SK-N-SH (cell line): ENCODE results near the gene MAN2B2. TPM values are rescaled to one million over a fixed set of nuclear protein-coding genes. Genes with fewer than 3 reads are reported as not detected.

Source experiments
- CTCF ChIA-PET: fragments of 300-600, 350-600 bp; formaldehyde crosslinking; extraction: SDS; loops from one replicate; lab custom pipeline; 2021; lab: Yijun Ruan, JAX
- POLR2A ChIA-PET: fragments of 350-600 bp; sonication (Branson Sonifier 250); formaldehyde crosslinking; extraction: SDS; loops from one replicate; lab custom pipeline; 2020; ENCODE audit warnings: antibody characterized with exemption, inconsistent platforms; lab: Yijun Ruan, JAX
- DNase-seq: peaks from one replicate; pipeline ENCODE4 v3.0.0; 2012
- H2AFZ ChIP-seq: fragments of 200-600 bp; sonication (generic); 2 replicates; pipeline ENCODE4 v1.8.1; 2016; ENCODE audit warnings: antibody characterized with exemption, mild to moderate bottlenecking, low read depth
- H3F3A ChIP-seq: fragments of 200-600 bp; sonication (generic); replicated peaks from 2 replicates; pipeline ENCODE3; 2016; ENCODE audit warnings: antibody characterized with exemption, mild to moderate bottlenecking; ENCODE audit not compliant: insufficient read depth
- H3K27ac ChIP-seq, 2 experiments: fragments of 200-500 bp in 1 of 2; fragments of 200-600 bp in 1 of 2; sonication (Bioruptor generic) in 1 of 2; sonication (generic), shearing (Covaris generic) in 1 of 2; 2 replicates each; pipeline versions ENCODE4 v1.5.1 to v1.6.1; 2014 to 2016; ENCODE audit warnings: low read depth in 2 of 2, inconsistent platforms in 1 of 2, low read length in 1 of 2, mild to moderate bottlenecking in 1 of 2, mixed read lengths in 1 of 2
- H3K27me3 ChIP-seq: fragments of 200-600 bp; sonication (generic), shearing (Covaris generic); 2 replicates; pipeline ENCODE4 v1.6.1; 2016; ENCODE audit warnings: mixed run types; ENCODE audit not compliant: insufficient read depth
- H3K36me3 ChIP-seq, 2 experiments: fragments of 200-500 bp in 1 of 2; fragments of 200-600 bp in 1 of 2; sonication (Bioruptor generic) in 1 of 2; sonication (generic) in 1 of 2; replicated peaks in 1 of 2; 2 replicates each; pipeline versions ENCODE3 to v1.5.1; 2014 to 2016; ENCODE audit warnings: low read length in 1 of 2, mild to moderate bottlenecking in 1 of 2; ENCODE audit not compliant: insufficient read depth in 2 of 2, control insufficient read depth in 1 of 2
- H3K4me1 ChIP-seq, 2 experiments: fragments of 200-500 bp in 1 of 2; fragments of 200-600 bp in 1 of 2; sonication (Bioruptor generic) in 1 of 2; sonication (generic), shearing (Covaris generic) in 1 of 2; 2 replicates each; pipeline versions ENCODE4 v1.5.1 to v1.6.1; 2014 to 2016; ENCODE audit warnings: low read depth in 1 of 2, low read length in 1 of 2, mixed run types in 1 of 2; ENCODE audit not compliant: insufficient read depth in 2 of 2, control insufficient read depth in 1 of 2
- H3K4me2 ChIP-seq: fragments of 200-600 bp; sonication (generic), shearing (Covaris generic); 2 replicates; pipeline ENCODE4 v1.6.1; 2017; ENCODE audit warnings: mixed run types
- H3K4me3 ChIP-seq, 2 experiments: fragments of 200-500 bp in 1 of 2; fragments of 200-600 bp in 1 of 2; sonication (Bioruptor generic) in 1 of 2; sonication (generic), shearing (Covaris generic) in 1 of 2; 2 replicates each; pipeline versions ENCODE4 v1.5.1 to v1.8.1; 2014 to 2016; ENCODE audit warnings: low read depth in 2 of 2, inconsistent platforms in 1 of 2, low read length in 1 of 2, mild to moderate bottlenecking in 1 of 2, mixed read lengths in 1 of 2, moderate library complexity in 1 of 2
- H3K79me2 ChIP-seq: fragments of 200-600 bp; sonication (generic); 2 replicates; pipeline ENCODE4 v1.8.1; 2017; ENCODE audit warnings: mild to moderate bottlenecking; ENCODE audit not compliant: insufficient read depth
- H3K9ac ChIP-seq: fragments of 200-600 bp; sonication (generic); 2 replicates; pipeline ENCODE4 v1.6.1; 2017; ENCODE audit warnings: mixed run types
- H3K9me2 ChIP-seq: fragments of 200-600 bp; sonication (generic); 2 replicates; pipeline ENCODE4 v1.6.1; 2017; ENCODE audit warnings: mixed run types
- H3K9me3 ChIP-seq: fragments of 200-600 bp; sonication (generic); 2 replicates; pipeline ENCODE4 v1.6.1; 2017; ENCODE audit warnings: mixed run types, mild to moderate bottlenecking, moderate library complexity
- H4K20me1 ChIP-seq: fragments of 200-600 bp; sonication (generic); 2 replicates; pipeline ENCODE4 v1.6.1; 2017; ENCODE audit warnings: mild to moderate bottlenecking, mixed run types; ENCODE audit not compliant: insufficient read depth
- EP300 ChIP-seq, 2 experiments: IDR thresholded peaks; 2 replicates each; pipeline versions ENCODE4 v1.4.0 to v1.6.1; 2012; ENCODE audit warnings: borderline replicate concordance in 1 of 2, low read depth in 1 of 2, low read length in 1 of 2
- EZH2phosphoT487 ChIP-seq: fragments of 200-600 bp; sonication (generic); IDR thresholded peaks from 2 replicates; pipeline ENCODE4 v1.6.1; 2017; ENCODE audit warnings: low read depth, mixed run types, mild to moderate bottlenecking, antibody characterized with exemption, moderate library complexity, borderline replicate concordance
- FOXJ3 ChIP-seq: sonication (generic); formaldehyde crosslinking; IDR thresholded peaks from 2 replicates; pipeline ENCODE4 v1.5.1; 2020; ENCODE audit warnings: mild to moderate bottlenecking, missing genetic modification reagents
- GABPA ChIP-seq: IDR thresholded peaks from 2 replicates; pipeline ENCODE4 v1.4.0; 2012; ENCODE audit warnings: low read depth, mild to moderate bottlenecking
- IRF3 ChIP-seq: fragments of 150-350 bp; IDR thresholded peaks from 2 replicates; pipeline ENCODE4 v1.6.1; 2016; ENCODE audit warnings: mild to moderate bottlenecking, low read depth, low read length
- JUND ChIP-seq: IDR thresholded peaks from 2 replicates; pipeline ENCODE4 v1.4.0; 2012
- MAX ChIP-seq: IDR thresholded peaks from 2 replicates; pipeline ENCODE4 v1.4.0; 2012; ENCODE audit warnings: low read depth
- NFIC ChIP-seq: IDR thresholded peaks from 2 replicates; pipeline ENCODE4 v1.4.0; 2012; ENCODE audit warnings: borderline replicate concordance
- NRF1 ChIP-seq: IDR thresholded peaks from 2 replicates; pipeline ENCODE4 v1.6.1; 2012; ENCODE audit warnings: low read depth, mild to moderate bottlenecking, low read length
- PBX3 ChIP-seq: IDR thresholded peaks from 2 replicates; pipeline ENCODE4; 2012
- POLR2AphosphoS5 ChIP-seq: IDR thresholded peaks from 2 replicates; pipeline ENCODE4 v1.6.1; 2012; ENCODE audit warnings: low read depth, low read length
- RAD21 ChIP-seq: IDR thresholded peaks from 2 replicates; pipeline ENCODE4 v1.6.1; 2012; ENCODE audit warnings: mild to moderate bottlenecking, low read length
- RCOR1 ChIP-seq: fragments of 150-350 bp; IDR thresholded peaks from 2 replicates; pipeline ENCODE4 v1.6.1; 2017; ENCODE audit warnings: antibody characterized with exemption, low read length
- REST ChIP-seq: IDR thresholded peaks from 2 replicates; pipeline ENCODE4 v1.6.1; 2012; ENCODE audit warnings: mild to moderate bottlenecking, low read depth, low read length, moderate library complexity
- SIN3A ChIP-seq: IDR thresholded peaks from 2 replicates; pipeline ENCODE4 v1.6.1; 2012; ENCODE audit warnings: low read depth, mild to moderate bottlenecking, low read length, moderate library complexity, borderline replicate concordance
- TEAD4 ChIP-seq: IDR thresholded peaks from 2 replicates; pipeline ENCODE4 v1.4.0; 2012; ENCODE audit warnings: mild to moderate bottlenecking, borderline replicate concordance; ENCODE audit not compliant: insufficient read depth
- USF1 ChIP-seq: IDR thresholded peaks from 2 replicates; pipeline ENCODE4 v1.4.0; 2012; ENCODE audit warnings: low read depth, borderline replicate concordance
- USF2 ChIP-seq: fragments of 150-350 bp; IDR thresholded peaks from 2 replicates; pipeline ENCODE4 v1.6.1; 2017; ENCODE audit warnings: antibody characterized with exemption, low read length, low read depth, borderline replicate concordance
- WGBS: methylation state at CpG from one replicate; pipeline ENCODE4 v1.1.6; 2017; ENCODE audit warnings: low lambda C conversion rate; 5-methylcytosine and 5-hydroxymethylcytosine counted together
- polyA plus RNA-seq, 3 experiments: library from polyadenylated mRNA; depleted of rRNA; stranded (reverse); fragments of >200 nt; gene quantifications; 2 replicates each; pipeline ENCODE4 v1.2.3, GENCODE V29; 2012

MAN2B2 gene
- polyA plus RNA-seq, 1 of the 3 experiments (the other 2 are of a cell fraction), result 24.9 TPM

- 89% methylated on average over 9 of the region's 9 CpGs for WGBS
These were observed 16.3 kb downstream of the MAN2B2 start for GRCh38 chr4:6591313-6591712.

More at GRCh38 chr4:6591313-6591712, 16.3 kb downstream of the MAN2B2 start:
- H3K36me3 ChIP-seq, result peaks cover 0 to 4% of the 10 kb centered on the region in 2 experiments
- no peaks in the 10 kb centered on the region for H3F3A ChIP-seq
- H3K9ac ChIP-seq, result no peak overlapping the region
- no peaks in the 10 kb centered on the region for H3K79me2 ChIP-seq
- H3K27me3 ChIP-seq, result no peaks in the 10 kb centered on the region
- POLR2A ChIA-PET, result interaction anchor here (0.6 kb wide), 1 partner anchor 396 kb away, joined by 3 read pairs; no protein-coding TSS in a partner anchor
- DNase-seq, result no peak
- H3K4me2 ChIP-seq, result no peak overlapping the region
- H3K27ac ChIP-seq, result no peak overlapping the region
- H3K9me2 ChIP-seq, result no peaks in the 10 kb centered on the region
- H3K4me3 ChIP-seq, result no peak overlapping the region
- H2AFZ ChIP-seq, result no peak overlapping the region
- H3K4me1 ChIP-seq, result no peaks in the 10 kb centered on the region
- H3K9me3 ChIP-seq, result no peaks in the 10 kb centered on the region
- H4K20me1 ChIP-seq, result no peaks in the 10 kb centered on the region
- CTCF ChIA-PET, result no interaction called here
- TF ChIP-seq MAX (no peak), FOXJ3 (no peak), PBX3 (no peak), NRF1 (no peak), TEAD4 (no peak), SIN3A (no peak), IRF3 (no peak), GABPA (no peak), USF1 (no peak), RAD21 (no peak), JUND (no peak), RCOR1 (no peak), EZH2phosphoT487 (no peak), NFIC (no peak), REST (no peak), POLR2AphosphoS5 (no peak), EP300 (IDR thresholded peaks at IDR 0.05; ENCODE audit: borderline replicate concordance in 1 of 2, low read depth in 1 of 2, low read length in 1 of 2) (no peak), USF2 (no peak)
